B cell (primary cell): ENCODE data around the gene IRF9. TPM values are rescaled to one million over a fixed set of nuclear protein-coding genes. Genes with fewer than 3 reads are reported as not detected.

Experiments used
- ATAC-seq: fragments of 200-7000 bp; cut with Tn5 transposase; one replicate; pipeline ENCODE4 v1.10.0; 2021; ENCODE audit warnings: low read depth, mild to moderate bottlenecking, moderate number of reproducible peaks, moderate library complexity
- CTCF ChIA-PET: fragments of 350-600 bp; sonication (Branson Sonifier 250); formaldehyde crosslinking; loops from one replicate; lab custom pipeline; 2021; ENCODE audit warnings: antibody characterized with exemption, inconsistent platforms; lab: Charles Lee
- POLR2A ChIA-PET: fragments of 350-600 bp; sonication (Branson Sonifier 250); formaldehyde crosslinking; loops from one replicate; lab custom pipeline; 2021; ENCODE audit warnings: antibody characterized with exemption; lab: Charles Lee
- DNase-seq: peaks from one replicate; pipeline ENCODE4 v3.0.0; 2013
- H2AFZ ChIP-seq: 2 replicates; pipeline ENCODE4 v1.6.1; 2012; ENCODE audit warnings: mild to moderate bottlenecking, low read depth, low read length; ENCODE audit not compliant: insufficient read depth, poor library complexity, severe bottlenecking
- H3K27ac ChIP-seq, 2 donors: 1 replicate in 1 of 2; 2 replicates in 1 of 2; pipeline ENCODE4 v1.5.1; 2012 to 2013; ENCODE audit warnings: low read length in 2 of 2, mild to moderate bottlenecking in 2 of 2, moderate library complexity in 1 of 2
- H3K27me3 ChIP-seq, 4 experiments: fragments of 200-600 bp in 1 of 4; sonication (generic) in 1 of 4; replicated peaks in 1 of 4; 1 replicate in 2 of 4; 2 replicates in 2 of 4; pipeline versions ENCODE4 v1.6.1 to v1.7.0; 2013 to 2016; ENCODE audit warnings: low read length in 3 of 4, mild to moderate bottlenecking in 2 of 4, mixed read lengths in 1 of 4, moderate library complexity in 1 of 4; ENCODE audit not compliant: insufficient read depth in 4 of 4, control insufficient read depth in 3 of 4; ENCODE audit errors: control extremely low read depth in 1 of 4
- H3K36me3 ChIP-seq, 2 experiments: replicated peaks in 1 of 2; 1 replicate in 1 of 2; 2 replicates in 1 of 2; pipeline versions ENCODE4 v1.6.1 to v1.7.1; 2013; ENCODE audit warnings: low read length in 1 of 2; ENCODE audit not compliant: insufficient read depth in 2 of 2, control insufficient read depth in 1 of 2; ENCODE audit errors: control extremely low read depth in 1 of 2, extremely low read depth in 1 of 2
- H3K4me1 ChIP-seq, 2 donors: fragments of 200-600 bp in 1 of 2; sonication (generic) in 1 of 2; 1 replicate in 1 of 2; 2 replicates in 1 of 2; pipeline versions ENCODE4 v1.5.1 to v1.6.1; 2013 to 2017; ENCODE audit warnings: low read length in 2 of 2; ENCODE audit not compliant: control insufficient read depth in 2 of 2, insufficient read depth in 2 of 2
- H3K4me2 ChIP-seq: replicated peaks from 2 replicates; pipeline ENCODE3; 2012; ENCODE audit warnings: mild to moderate bottlenecking, low read depth, low read length; ENCODE audit not compliant: poor library complexity, severe bottlenecking
- H3K4me3 ChIP-seq, 5 experiments: fragments of 200-600 bp in 1 of 5; sonication (generic) in 1 of 5; 1 replicate in 3 of 5; 2 replicates in 2 of 5; pipeline versions ENCODE4 v1.5.1 to v1.7.0; 2011 to 2016; ENCODE audit warnings: low read length in 4 of 5, mild to moderate bottlenecking in 4 of 5, low read depth in 2 of 5, control low read depth in 1 of 5, moderate library complexity in 1 of 5; ENCODE audit not compliant: insufficient read depth in 1 of 5; ENCODE audit errors: control extremely low read depth in 1 of 5, extremely low read depth in 1 of 5
- H3K79me2 ChIP-seq: fragments of 200-600 bp; sonication (generic); one replicate; pipeline ENCODE4 v1.6.0; 2016; ENCODE audit warnings: low read length; ENCODE audit not compliant: control insufficient read depth, insufficient read depth
- H3K9ac ChIP-seq: fragments of 200-600 bp; sonication (generic); 2 replicates; pipeline ENCODE4 v1.6.1; 2017; ENCODE audit warnings: mild to moderate bottlenecking, low read length, moderate library complexity
- H3K9me3 ChIP-seq, 3 donors: one replicate each; pipeline versions ENCODE4 v1.6.1 to v1.7.1; 2013; ENCODE audit warnings: low read length in 2 of 3; ENCODE audit not compliant: control insufficient read depth in 2 of 3, insufficient read depth in 1 of 3; ENCODE audit errors: control extremely low read depth in 1 of 3
- H4K20me1 ChIP-seq: 2 replicates; pipeline ENCODE4 v1.6.0; 2012; ENCODE audit warnings: mild to moderate bottlenecking, low read length; ENCODE audit not compliant: insufficient read depth, control insufficient read depth, poor library complexity, severe bottlenecking
- H3K27ac Mint-ChIP-seq: one replicate; pipeline ENCODE4 v1.8.0; 2021; ENCODE audit warnings: mixed read lengths
- H3K27me3 Mint-ChIP-seq: one replicate; pipeline ENCODE4 v1.8.0; 2021; ENCODE audit warnings: mixed read lengths
- H3K4me1 Mint-ChIP-seq: one replicate; pipeline ENCODE4 v1.8.0; 2021; ENCODE audit warnings: mixed read lengths
- H3K4me3 Mint-ChIP-seq: one replicate; pipeline ENCODE4 v1.8.0; 2021; ENCODE audit warnings: mixed read lengths
- H3K9me3 Mint-ChIP-seq: one replicate; pipeline ENCODE4 v1.8.0; 2022; ENCODE audit warnings: mixed read lengths; ENCODE audit not compliant: insufficient read depth
- CTCF ChIP-seq: fragments of 200-600 bp; IDR thresholded peaks from one replicate; pipeline ENCODE4 v1.8.0; 2022; ENCODE audit warnings: antibody characterized with exemption, mild to moderate bottlenecking
- EZH2 ChIP-seq: IDR thresholded peaks from 2 replicates; pipeline ENCODE4 v1.6.1; 2012; ENCODE audit warnings: borderline replicate concordance, low read depth, mild to moderate bottlenecking, moderate library complexity, low read length; ENCODE audit not compliant: insufficient read depth, poor library complexity, severe bottlenecking
- WGBS: methylation state at CpG from one replicate; pipeline ENCODE4 v1.1.5; 2013; ENCODE audit warnings: missing lambda C conversion rate; ENCODE audit not compliant: insufficient coverage; 5-methylcytosine and 5-hydroxymethylcytosine counted together
- intact Hi-C: fragments of 100-400 bp; cut with micrococcal nuclease; formaldehyde crosslinking; loops from one replicate; pipeline ENCODE4 v1.10.0; 2022
- polyA plus RNA-seq: library from polyadenylated mRNA; depleted of rRNA; stranded (reverse); fragments of >200 nt; gene quantifications from 2 replicates; pipeline ENCODE4 v1.2.3, GENCODE V29; 2012
- total RNA-seq, 2 donors: library from RNA; stranded (reverse); fragments of 120-200 nt in 1 of 2; gene quantifications; 1 replicate in 1 of 2; 2 replicates in 1 of 2; pipeline versions ENCODE4 v1.2.3 to v1.2.4, GENCODE V29; 2013 to 2022

Gene IRF9
- total and polyA plus RNA-seq, 2 donors (not counting 1 experiment from before 2014, with no cell fraction given) = 191 to 269 TPM

- no peaks in the 10 kb centered on the region for H3K9me3 ChIP-seq
- no peak overlapping the region for H3K4me2 ChIP-seq
- CTCF ChIA-PET = interaction anchor here (0.6 to 2.5 kb wide), 4 partner anchors 12 to 117 kb away, joined by 3 to 9 read pairs (median 4); partner anchors contain the start of genes TINF2 and TM9SF1
- no peak for TF ChIP-seq CTCF
- TF ChIP-seq EZH2 = no peak
- H3K4me1 ChIP-seq = peaks cover 17 to 18% of the 10 kb centered on the region in 2 donors
- ATAC-seq = peak; percentile 75
- H4K20me1 ChIP-seq = peaks cover 16% of the 10 kb centered on the region
- H2AFZ ChIP-seq = no peak overlapping the region
- 48% methylated on average over 5 of the region's 5 CpGs for WGBS
- intact Hi-C loops = no loop called here
- H3K4me1 Mint-ChIP-seq = peaks cover 28% of the 10 kb centered on the region
- H3K4me3 ChIP-seq = no peak overlapping the region
- H3K4me3 Mint-ChIP-seq = peak overlapping the region; percentile 2
- peaks cover 4 to 68% of the 10 kb centered on the region in 2 experiments for H3K36me3 ChIP-seq
- no peak overlapping the region for H3K9ac ChIP-seq
- peaks cover 77% of the 10 kb centered on the region for H3K79me2 ChIP-seq
- POLR2A ChIA-PET = interaction anchor here (1.3 kb wide), 1 partner anchor 11 kb away, joined by 3 read pairs; no protein-coding TSS in a partner anchor
- peak overlapping the region; percentile 20 to 48 for H3K27ac ChIP-seq
- no peaks in the 10 kb centered on the region for H3K27me3 ChIP-seq
- DNase-seq = no peak
- H3K9me3 Mint-ChIP-seq = no peaks in the 10 kb centered on the region
- H3K27me3 Mint-ChIP-seq = no peaks in the 10 kb centered on the region
- peak overlapping the region; percentile 82 for H3K27ac Mint-ChIP-seq
Measured at GRCh38 chr14:24207104-24207551, 46.1 kb downstream of the IRF9 start.

- peaks cover 21% of the 10 kb centered on the region in 2 donors for H3K4me1 ChIP-seq
- Mint-ChIP-seq H3K27me3 (no peaks in the 10 kb centered on the region), H3K4me3 (no peak overlapping the region), H3K4me1 (peaks cover 30% of the 10 kb centered on the region), H3K9me3 (no peaks in the 10 kb centered on the region), H3K27ac (peak overlapping the region; percentile 82)
- no peak for ATAC-seq
- H2AFZ ChIP-seq = no peak overlapping the region
- no peaks in the 10 kb centered on the region for H3K27me3 ChIP-seq
- peaks cover 80% of the 10 kb centered on the region for H3K79me2 ChIP-seq
- intact Hi-C loops = no loop called here
- ChIA-PET CTCF (interaction anchor here (1.7 to 2.5 kb wide), 2 partner anchors 12 to 35 kb away, joined by 4 to 9 read pairs; partner anchors contain the start of genes TINF2 and TM9SF1), POLR2A (interaction anchor here (1.3 to 1.5 kb wide), 2 partner anchors 11 to 46 kb away, joined by 3 read pairs; partner anchors contain the start of gene IRF9)
- DNase-seq = no peak
- H3K4me3 ChIP-seq = no peak overlapping the region
- no peak for TF ChIP-seq EZH2
- no peak for TF ChIP-seq CTCF
- peaks cover 4 to 68% of the 10 kb centered on the region in 2 experiments for H3K36me3 ChIP-seq
- peak overlapping the region in 1 of 2 donors; percentile 20 for H3K27ac ChIP-seq
- H3K4me2 ChIP-seq = no peak overlapping the region
- 96% methylated on average over 2 of the region's 2 CpGs for WGBS
- H3K9me3 ChIP-seq = no peaks in the 10 kb centered on the region
- H4K20me1 ChIP-seq = peaks cover 16% of the 10 kb centered on the region
- H3K9ac ChIP-seq = no peak overlapping the region
Measured at GRCh38 chr14:24207625-24208024, 46.6 kb downstream of the IRF9 start.
